ENCODE results near the gene PTPRF. TPM values are rescaled to one million over a fixed set of nuclear protein-coding genes. Genes with fewer than 3 reads are reported as not detected.

PTPRF gene
- total RNA-seq, 1 experiment from 2014 or later = 110 TPM

- POLR2A ChIA-PET (ENCODE audit: low non-redundant PET) = no interaction called here
- TF ChIP-seq CTCF (conservative IDR thresholded peaks at IDR 0.05; ENCODE audit: low read depth, low read length) (no peak), EZH2 (IDR thresholded peaks at IDR 0.05; ENCODE audit: borderline replicate concordance, low read depth, low read length, poor library complexity, severe bottlenecking) (no peak)
- no peak for DNase-seq (ENCODE audit: low spot score)
- Histone ChIP-seq H3K27me3 (replicated peaks; ENCODE audit: insufficient read depth, low read depth, low read length, poor library complexity) (no peaks in the 10 kb centered on the region), H3K36me3 (ENCODE audit: insufficient read depth, low read length, poor library complexity, severe bottlenecking) (peaks cover 40% of the 10 kb centered on the region), H3K27ac (ENCODE audit: low read depth, low read length, poor library complexity, severe bottlenecking) (no peak overlapping the region), H3K4me1 (ENCODE audit: insufficient read depth, low read length, poor library complexity, severe bottlenecking) (no peaks in the 10 kb centered on the region), H3K4me3 (ENCODE audit: low read depth, low read length, poor library complexity, severe bottlenecking) (no peak overlapping the region), H3K9me3 (ENCODE audit: low read depth, low read length, poor library complexity, severe bottlenecking) (no peaks in the 10 kb centered on the region)
- no TSS peak for BruUV-seq (replicated peaks)
- intact Hi-C loops (cut with micrococcal nuclease; ENCODE audit: unreplicated experiment) = no loop called here
- CTCF ChIA-PET = no interaction called here
Measured at GRCh38 chr1:43605766-43606165, 75.1 kb downstream of the PTPRF start.

- Histone ChIP-seq H3K27ac (ENCODE audit: low read depth, low read length, poor library complexity, severe bottlenecking) (no peak overlapping the region), H3K4me3 (ENCODE audit: low read depth, low read length, poor library complexity, severe bottlenecking) (no peak overlapping the region), H3K27me3 (replicated peaks; ENCODE audit: insufficient read depth, low read depth, low read length, poor library complexity) (no peaks in the 10 kb centered on the region), H3K4me1 (ENCODE audit: insufficient read depth, low read length, poor library complexity, severe bottlenecking) (no peaks in the 10 kb centered on the region), H3K36me3 (ENCODE audit: insufficient read depth, low read length, poor library complexity, severe bottlenecking) (peaks cover 40% of the 10 kb centered on the region), H3K9me3 (ENCODE audit: low read depth, low read length, poor library complexity, severe bottlenecking) (no peaks in the 10 kb centered on the region)
- intact Hi-C loops (cut with micrococcal nuclease; ENCODE audit: unreplicated experiment) = no loop called here
- POLR2A ChIA-PET (ENCODE audit: low non-redundant PET) = no interaction called here
- DNase-seq (ENCODE audit: low spot score) = no peak
- TF ChIP-seq EZH2 (IDR thresholded peaks at IDR 0.05; ENCODE audit: borderline replicate concordance, low read depth, low read length, poor library complexity, severe bottlenecking) (no peak), CTCF (conservative IDR thresholded peaks at IDR 0.05; ENCODE audit: low read depth, low read length) (no peak)
- CTCF ChIA-PET = no interaction called here
- BruUV-seq (replicated peaks) = no TSS peak
Measured at GRCh38 chr1:43606624-43607023, 75.9 kb downstream of the PTPRF start.

GRCh38 chr1:43608827-43609226 lies 78.1 kb downstream of the PTPRF start:
- TF ChIP-seq EZH2 (IDR thresholded peaks at IDR 0.05; ENCODE audit: borderline replicate concordance, low read depth, low read length, poor library complexity, severe bottlenecking) (no peak), CTCF (conservative IDR thresholded peaks at IDR 0.05; ENCODE audit: low read depth, low read length) (no peak)

More at GRCh38 chr1:43608827-43609226, 78.1 kb downstream of the PTPRF start:
- DNase-seq (ENCODE audit: low spot score) = no peak
- Histone ChIP-seq H3K4me3 (ENCODE audit: low read depth, low read length, poor library complexity, severe bottlenecking) (no peak overlapping the region), H3K27ac (ENCODE audit: low read depth, low read length, poor library complexity, severe bottlenecking) (no peak overlapping the region), H3K36me3 (ENCODE audit: insufficient read depth, low read length, poor library complexity, severe bottlenecking) (peaks cover 44% of the 10 kb centered on the region), H3K27me3 (replicated peaks; ENCODE audit: insufficient read depth, low read depth, low read length, poor library complexity) (no peaks in the 10 kb centered on the region), H3K4me1 (ENCODE audit: insufficient read depth, low read length, poor library complexity, severe bottlenecking) (no peaks in the 10 kb centered on the region), H3K9me3 (ENCODE audit: low read depth, low read length, poor library complexity, severe bottlenecking) (no peaks in the 10 kb centered on the region)
- ChIA-PET POLR2A (ENCODE audit: low non-redundant PET) (no interaction called here), CTCF (no interaction called here)
- no TSS peak for BruUV-seq (replicated peaks)
- intact Hi-C loops (cut with micrococcal nuclease; ENCODE audit: unreplicated experiment) = no loop called here
